ENCODE measurements around the gene REXO1. TPM values are rescaled to one million over a fixed set of nuclear protein-coding genes. Genes with fewer than 3 reads are reported as not detected.
A peak's percentile ranks its signal among the peaks of the same experiment; 100 is the strongest.
"Not testable (repeated sequence)": the region's sequence is repeated elsewhere in the genome, so short reads cannot be mapped to it uniquely, and the experiment has no call there.

Gene REXO1
- total RNA-seq, 4 donors from 2014 or later: 7.5 to 16.4 (median 15.4) TPM

DNA sequence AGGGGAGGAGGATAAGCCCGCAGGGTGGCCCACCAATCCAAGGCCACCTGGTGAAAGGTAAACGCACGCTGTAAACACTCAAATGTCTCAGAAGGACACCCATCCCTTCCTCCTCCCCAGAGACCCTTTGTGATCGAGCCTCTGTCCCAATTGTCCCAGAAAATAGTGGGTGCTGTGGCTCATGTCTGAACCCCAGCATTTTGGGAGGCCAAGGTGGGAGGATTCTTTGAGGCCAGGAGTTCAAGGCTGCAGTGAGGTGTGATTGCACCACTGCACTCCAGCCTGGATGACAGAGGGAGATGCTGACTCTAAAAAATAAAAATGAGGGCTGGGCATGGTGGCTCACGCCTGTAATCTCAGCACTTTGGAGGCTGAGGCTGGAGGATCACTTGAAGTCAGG, 40.1 kb upstream of the REXO1 start:
- intact Hi-C loops (cut with DNase I): no loop called here
- H3K27me3 ChIP-seq: no peaks in the 10 kb centered on the region
- H3K4me1 ChIP-seq: peaks cover 11 to 19% (median 13%) of the 10 kb centered on the region in 3 donors
- 83 to 92% methylated on average over 4 of the region's 5 CpGs for WGBS, 2 donors
- H3K27ac ChIP-seq: no peak overlapping the region
- no peak for TF ChIP-seq POLR2A (IDR thresholded peaks at IDR 0.05)
- TF ChIP-seq, protein P1, sequence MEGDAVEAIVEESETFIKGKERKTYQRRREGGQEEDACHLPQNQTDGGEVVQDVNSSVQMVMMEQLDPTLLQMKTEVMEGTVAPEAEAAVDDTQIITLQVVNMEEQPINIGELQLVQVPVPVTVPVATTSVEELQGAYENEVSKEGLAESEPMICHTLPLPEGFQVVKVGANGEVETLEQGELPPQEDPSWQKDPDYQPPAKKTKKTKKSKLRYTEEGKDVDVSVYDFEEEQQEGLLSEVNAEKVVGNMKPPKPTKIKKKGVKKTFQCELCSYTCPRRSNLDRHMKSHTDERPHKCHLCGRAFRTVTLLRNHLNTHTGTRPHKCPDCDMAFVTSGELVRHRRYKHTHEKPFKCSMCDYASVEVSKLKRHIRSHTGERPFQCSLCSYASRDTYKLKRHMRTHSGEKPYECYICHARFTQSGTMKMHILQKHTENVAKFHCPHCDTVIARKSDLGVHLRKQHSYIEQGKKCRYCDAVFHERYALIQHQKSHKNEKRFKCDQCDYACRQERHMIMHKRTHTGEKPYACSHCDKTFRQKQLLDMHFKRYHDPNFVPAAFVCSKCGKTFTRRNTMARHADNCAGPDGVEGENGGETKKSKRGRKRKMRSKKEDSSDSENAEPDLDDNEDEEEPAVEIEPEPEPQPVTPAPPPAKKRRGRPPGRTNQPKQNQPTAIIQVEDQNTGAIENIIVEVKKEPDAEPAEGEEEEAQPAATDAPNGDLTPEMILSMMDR (IDR thresholded peaks at IDR 0.05): no peak
- H3K9me3 ChIP-seq: no peaks in the 10 kb centered on the region
- DNase-seq: no peak
- no peaks in the 10 kb centered on the region for H3K36me3 ChIP-seq
- H3K4me3 ChIP-seq: no peak overlapping the region

GRCh38 chr19:1886360-1886759, 38.1 kb upstream of the REXO1 start:
- H3K36me3 ChIP-seq; H3K27ac ChIP-seq; intact Hi-C loops (cut with DNase I); DNase-seq; H3K27me3 ChIP-seq; H3K9me3 ChIP-seq; H3K4me3 ChIP-seq: not testable (repeated sequence)
- WGBS, 2 donors: 92 to 93% methylated on average over 14 to 15 of the region's 15 CpGs
- peaks cover 27 to 39% (median 32%) of the 10 kb centered on the region in 3 donors for H3K4me1 ChIP-seq

GRCh38 chr19:1885398-1886119, 37.3 kb upstream of the REXO1 start, which contains the start of gene ABHD17A:
ABHD17A (minus strand) TSS chr19:1885496; CDS start chr19:1881566, 3,930 bp downstream.
- WGBS, 2 donors: 42 to 59% methylated on average over 15 to 22 of the region's 46 CpGs
- DNase-seq: peak; percentile 79
- H3K9me3 ChIP-seq; intact Hi-C loops (cut with DNase I); H3K27me3 ChIP-seq; H3K36me3 ChIP-seq: not testable (repeated sequence)
- Histone ChIP-seq H3K4me3 (peak within 1 kb of the TSS; percentile 72 to 98 (median 96)), H3K27ac (peak within 1 kb of the TSS; percentile 94 to 96 (median 96)), H3K4me1 (peaks cover 32 to 47% (median 39%) of the 10 kb centered on the region in 3 donors)
- TF ChIP-seq POLR2A (IDR thresholded peaks at IDR 0.05): peak in 3 of 4 donors; percentile 79 to 91 (median 89)

- Histone ChIP-seq H3K4me3 (peak overlapping the region; percentile 72 to 98 (median 96)), H3K4me1 (peaks cover 38 to 54% (median 44%) of the 10 kb centered on the region in 3 donors), H3K27me3 (no peaks in the 10 kb centered on the region), H3K27ac (peak overlapping the region; percentile 94 to 96 (median 96)), H3K36me3 (peaks cover 0 to 13% (median 6%) of the 10 kb centered on the region in 3 donors), H3K9me3 (no peaks in the 10 kb centered on the region)
- no peak for TF ChIP-seq POLR2A (IDR thresholded peaks at IDR 0.05)
- TF ChIP-seq, protein P1 (IDR thresholded peaks at IDR 0.05): no peak
- DNase-seq: no peak
- 0% methylated on average over 9 to 26 of the region's 56 CpGs for WGBS, 2 donors
- intact Hi-C loops (cut with DNase I): no loop called here
Measured at GRCh38 chr19:1884719-1885334, 36.5 kb upstream of the REXO1 start.

- no peak for DNase-seq
- Histone ChIP-seq H3K27me3 (no peaks in the 10 kb centered on the region), H3K27ac (peak overlapping the region; percentile 94 to 96 (median 96)), H3K4me3 (peak overlapping the region; percentile 72 to 98 (median 96)), H3K36me3 (peaks cover 0 to 16% (median 6%) of the 10 kb centered on the region in 3 donors), H3K4me1 (peaks cover 38 to 55% (median 44%) of the 10 kb centered on the region in 3 donors), H3K9me3 (no peaks in the 10 kb centered on the region)
- intact Hi-C loops (cut with DNase I): no loop called here
- TF ChIP-seq, protein P1 (IDR thresholded peaks at IDR 0.05): no peak
- no peak for TF ChIP-seq POLR2A (IDR thresholded peaks at IDR 0.05)
- WGBS, 2 donors: 0 to 2% methylated on average over 1 to 6 of the region's 11 CpGs
Measured at GRCh38 chr19:1884291-1884718, 36.0 kb upstream of the REXO1 start.

- peak overlapping the region; percentile 94 to 96 (median 96) for H3K27ac ChIP-seq
- H3K4me3 ChIP-seq: peak overlapping the region; percentile 72 to 98 (median 96)
- H3K4me1 ChIP-seq: peaks cover 38 to 55% (median 44%) of the 10 kb centered on the region in 3 donors
- DNase-seq: no peak
- H3K9me3 ChIP-seq: no peaks in the 10 kb centered on the region
- intact Hi-C loops (cut with DNase I): no loop called here
- TF ChIP-seq, protein P1 (IDR thresholded peaks at IDR 0.05): no peak
- no peaks in the 10 kb centered on the region for H3K27me3 ChIP-seq
- H3K36me3 ChIP-seq: peaks cover 0 to 21% (median 6%) of the 10 kb centered on the region in 3 donors
- WGBS, 2 donors: 10 to 27% methylated on average over 5 to 8 of the region's 8 CpGs
Measured at GRCh38 chr19:1883784-1884183, 35.5 kb upstream of the REXO1 start.
